DMS79 treated with DMSO at 0.1 percent for 48 hours (cell line): ENCODE measurements around the gene RBM8A.

Experiments
- DNase-seq: peaks from one replicate; lab custom pipeline; 2025; lab: John Stamatoyannopoulos, UW

Gene RBM8A

GRCh38 chr1:145927063-145927886 is at the start of gene RBM8A:
Gene RBM8A, minus strand, starts transcription at chr1:145927484. Its CDS starts 58 bp downstream, at chr1:145927426.
- peak; percentile 99 for DNase-seq

GRCh38 chr1:145977016-145977415 is 49.7 kb upstream of the RBM8A start:
- DNase-seq: no peak

DNA sequence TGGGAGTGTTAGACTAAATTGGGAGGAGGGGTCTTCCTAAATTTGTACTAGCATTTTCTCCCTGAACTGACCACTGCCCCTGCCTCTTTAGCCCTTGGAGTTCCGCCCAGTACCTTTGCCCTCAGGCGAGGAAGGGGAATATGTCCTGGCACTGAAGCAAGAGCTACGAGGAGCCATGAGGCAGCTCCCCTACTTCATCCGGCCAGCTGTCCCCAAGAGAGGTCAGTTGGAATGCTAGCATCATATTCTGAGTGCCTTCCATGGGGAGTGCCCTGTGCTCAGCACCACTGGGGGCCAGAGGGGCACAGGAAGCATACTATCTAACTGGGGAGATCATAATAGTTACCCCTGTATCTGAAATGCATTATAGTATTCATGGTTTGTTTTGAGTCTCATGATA is 47.9 kb upstream of the RBM8A start:
- no peak for DNase-seq

- no peak for DNase-seq
Observed at GRCh38 chr1:145974721-145975120, 47.4 kb upstream of the RBM8A start.

DNA sequence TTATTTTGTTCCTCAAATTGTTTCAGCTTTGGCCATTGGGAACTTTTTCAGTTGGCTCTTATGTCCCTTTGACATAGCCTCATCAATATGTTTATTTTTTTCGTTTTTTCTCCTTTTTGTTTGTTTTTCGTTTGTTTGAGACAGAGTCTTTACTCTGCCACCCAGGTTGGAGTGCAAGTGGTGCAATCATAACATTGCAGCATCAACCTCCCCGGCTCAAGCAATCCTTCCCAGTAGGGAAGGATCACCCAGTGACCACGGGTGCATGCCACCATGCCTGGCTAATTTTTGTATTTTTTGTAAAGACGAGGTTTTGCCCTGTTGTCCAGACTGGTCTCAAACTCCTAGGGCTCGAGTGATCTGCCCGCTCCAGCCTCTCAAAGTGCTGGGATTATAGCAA is 45.3 kb upstream of the RBM8A start:
- DNase-seq: no peak

GRCh38 chr1:145967288-145967687 is 40.0 kb upstream of the RBM8A start:
- no peak for DNase-seq

DNA sequence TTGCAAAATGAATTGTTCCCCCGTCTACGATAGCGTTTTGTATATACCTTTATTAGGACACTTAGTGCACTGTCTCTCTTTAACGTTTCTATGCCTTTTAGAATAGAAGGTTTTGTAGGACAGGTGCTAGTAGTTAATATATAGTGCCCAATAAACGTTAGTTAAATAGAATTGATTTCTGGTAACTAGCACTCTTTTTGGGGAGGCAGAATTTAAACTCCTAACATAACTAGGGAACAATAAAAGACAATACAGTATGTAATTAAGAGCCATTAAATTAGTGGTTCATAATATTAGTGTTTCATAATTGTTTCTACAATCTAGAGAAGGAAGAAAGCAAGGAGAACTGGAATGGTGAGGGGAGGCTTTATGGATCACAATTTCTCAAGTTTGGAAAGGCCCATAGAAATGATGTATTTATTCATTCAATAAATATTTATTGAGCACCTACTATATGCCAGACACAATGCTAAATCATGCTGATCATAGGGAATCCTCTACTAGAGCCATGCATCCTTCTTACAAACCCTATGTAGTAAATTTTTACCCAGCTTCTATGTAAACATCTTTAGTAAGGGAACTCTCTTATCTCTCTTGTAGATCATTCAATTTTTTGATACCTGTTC is 37.9 kb upstream of the RBM8A start:
- DNase-seq: no peak

DNA sequence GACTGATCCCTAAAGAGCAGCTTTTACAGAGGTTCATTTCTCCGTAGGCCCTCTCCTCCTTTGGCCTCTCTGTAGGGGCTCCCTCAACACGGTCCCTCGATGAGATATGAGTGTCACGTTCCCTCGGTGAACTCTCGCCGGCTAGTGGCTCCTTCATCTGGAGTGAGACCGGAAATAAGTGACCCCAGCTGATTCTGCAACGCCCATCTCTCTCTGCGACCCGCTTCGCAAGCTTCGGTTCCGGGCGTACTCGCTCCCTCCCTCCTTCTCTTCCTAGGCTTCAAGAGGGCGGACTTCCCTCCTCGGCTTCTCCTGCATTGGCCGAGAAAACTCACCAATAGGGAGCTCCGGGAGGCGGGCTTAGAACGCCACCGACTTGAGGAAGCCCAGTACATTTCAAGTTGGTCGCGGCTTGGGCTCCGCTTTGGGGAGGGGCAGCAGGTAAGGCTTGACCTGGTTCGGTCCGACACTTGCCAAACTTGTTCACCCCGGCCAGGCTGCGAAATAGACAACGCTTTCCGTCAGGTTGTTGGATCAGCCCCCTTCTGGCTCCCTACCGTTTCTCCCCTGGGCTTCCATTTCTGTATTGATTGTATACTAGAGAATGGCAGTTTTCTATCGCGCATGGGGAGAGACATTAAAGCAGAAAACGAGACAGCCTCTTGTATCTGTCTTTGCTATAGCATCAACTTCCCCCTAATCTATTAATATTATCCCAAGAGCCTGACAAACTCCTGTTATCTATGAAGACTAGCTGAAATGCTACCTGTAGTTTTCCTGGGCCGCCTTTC is 37.2 kb upstream of the RBM8A start, which contains the start of the genes ANKRD34A and POLR3GL:
Gene ANKRD34A, minus strand, starts transcription at position 248 of the 791 bp plus-strand sequence. CDS start 2,816 bp downstream, outside the sequence.
Gene POLR3GL, plus strand, starts transcription at position 363 of the 791 bp plus-strand sequence. CDS start 10,176 bp downstream, outside the sequence.
- DNase-seq: peak; percentile 94

- peak; percentile 43 for DNase-seq
Observed at GRCh38 chr1:145963265-145964019, 36.2 kb upstream of the RBM8A start.

GRCh38 chr1:145962157-145963102 is 35.1 kb upstream of the RBM8A start:
- DNase-seq: peak; percentile 57

DNA sequence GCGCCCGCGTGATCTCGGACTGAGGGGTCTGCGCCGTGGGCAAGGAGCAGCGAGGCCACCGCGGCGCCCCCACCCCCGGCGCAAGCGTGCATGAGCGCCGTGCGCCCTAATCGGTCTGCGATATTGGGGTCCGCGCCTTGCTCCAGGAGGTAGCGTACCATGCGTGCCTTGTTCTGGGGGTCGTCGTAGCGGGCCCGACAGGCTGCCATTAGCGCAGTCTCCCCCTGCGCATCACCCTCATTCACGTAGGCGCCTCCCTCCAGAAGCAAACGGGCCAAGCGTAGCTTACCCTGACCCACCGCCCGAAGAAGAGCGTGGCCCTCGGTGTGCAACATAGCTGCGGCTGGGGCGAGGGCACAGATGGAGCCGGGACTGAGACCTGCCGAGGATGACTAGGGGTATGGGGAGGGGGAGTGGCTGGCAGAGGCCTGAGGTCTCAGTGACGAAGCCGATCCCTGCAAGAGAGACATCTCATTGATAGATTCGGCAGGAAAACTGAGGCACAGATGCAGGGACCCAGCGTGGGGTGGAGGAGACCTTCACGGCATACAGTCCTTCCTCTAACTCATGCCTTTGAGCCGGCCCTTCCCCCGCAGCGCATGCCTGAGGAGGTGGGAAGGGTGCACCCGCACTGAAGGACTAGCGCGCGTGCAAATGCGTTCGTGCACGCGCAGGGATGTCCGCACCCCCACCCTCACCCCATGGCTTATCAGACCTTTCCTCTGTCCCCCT is 34.3 kb upstream of the RBM8A start:
- no peak for DNase-seq

DNA sequence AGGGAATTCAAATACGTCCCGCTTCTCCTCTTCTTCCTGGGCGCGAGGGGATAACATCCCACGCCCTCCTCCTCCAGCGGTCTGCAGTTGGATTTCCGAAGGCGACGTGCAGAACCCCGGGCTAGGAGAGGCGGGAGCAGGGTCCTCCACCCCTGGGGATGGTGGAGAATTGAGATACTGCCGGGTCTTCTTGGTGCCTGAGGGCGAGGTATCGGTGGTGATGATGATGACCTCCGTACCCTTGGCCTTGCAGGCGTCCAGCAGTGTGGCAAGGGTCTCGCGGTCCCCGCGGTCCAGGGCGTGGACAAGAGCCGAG is 33.8 kb upstream of the RBM8A start:
- DNase-seq: no peak

DNA sequence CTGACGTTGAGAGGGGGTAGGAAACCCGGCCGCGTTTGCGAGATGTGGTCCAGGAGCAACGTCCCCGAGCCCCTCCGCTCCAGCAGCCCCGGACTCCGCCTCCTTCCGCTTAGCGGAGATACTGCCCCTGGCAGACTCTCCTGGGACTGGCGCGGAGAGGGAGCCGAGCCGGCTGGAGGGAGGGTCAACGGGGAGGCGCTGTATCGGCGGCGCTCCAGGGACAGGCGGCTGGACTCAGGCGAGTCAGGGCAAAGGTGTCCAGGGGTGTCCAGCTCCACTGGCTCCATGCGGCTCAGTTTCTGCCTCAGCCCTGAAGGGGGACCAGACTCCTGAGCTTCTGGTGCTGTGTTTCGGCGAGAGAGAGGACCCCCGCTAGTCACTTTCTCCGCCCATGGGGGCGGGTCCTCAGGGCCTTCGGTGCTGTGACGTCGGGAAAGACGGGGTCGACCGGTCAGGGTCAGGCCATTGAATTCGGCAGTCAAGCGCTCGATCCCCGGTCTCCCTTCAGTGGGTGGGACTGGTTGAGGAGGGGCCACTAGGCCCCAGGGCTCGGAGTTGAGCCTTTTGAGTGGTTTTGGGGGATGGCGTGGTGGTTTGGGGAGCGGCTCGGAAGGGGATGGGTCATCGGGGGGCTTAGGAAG is 33.3 kb upstream of the RBM8A start:
- DNase-seq: peak; percentile 65

- no peak for DNase-seq
Observed at GRCh38 chr1:145959957-145960467, 32.7 kb upstream of the RBM8A start.

DNA sequence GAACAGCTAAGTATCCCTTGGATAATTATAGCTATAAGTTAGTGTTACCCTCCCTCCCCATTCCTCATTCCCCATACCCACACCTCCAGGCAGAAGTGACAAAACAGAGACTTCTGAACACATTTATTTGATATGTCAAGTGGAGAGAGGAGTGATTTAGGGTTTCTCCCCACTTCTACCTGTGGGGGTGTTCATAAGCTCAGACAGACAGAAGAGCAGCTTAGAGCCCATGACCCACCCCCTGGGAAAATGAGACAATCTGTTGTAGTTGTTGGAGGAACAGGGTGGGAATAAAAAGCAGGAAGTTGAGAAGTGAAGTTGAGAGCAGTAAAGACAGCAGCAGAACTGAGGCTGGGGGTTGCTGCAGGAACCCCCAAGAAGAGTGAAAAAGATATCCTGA is 32.0 kb upstream of the RBM8A start:
- no peak for DNase-seq

- no peak for DNase-seq
Observed at GRCh38 chr1:145958734-145959133, 31.4 kb upstream of the RBM8A start.

- DNase-seq: peak; percentile 95
Observed at GRCh38 chr1:145957443-145958319, 30.4 kb upstream of the RBM8A start, which contains the start of gene LIX1L. Gene LIX1L, minus strand, starts transcription at chr1:145958017. Its CDS starts 90 bp downstream, at chr1:145957927.

- no peak for DNase-seq
Observed at GRCh38 chr1:145956781-145957442, 29.6 kb upstream of the RBM8A start.
